Body of pancreas (tissue), 4 donors: ENCODE data around the gene CXCR6. TPM values are rescaled to one million over a fixed set of nuclear protein-coding genes. Genes with fewer than 3 reads are reported as not detected.

Experiments used
- ATAC-seq: fragments of 150-250 bp; one replicate; pipeline ENCODE4 v1.9.1; 2016
- DNase-seq, 4 donors: peaks; one replicate each; pipeline ENCODE4 v3.0.0-alpha.2; 2019
- H3K27ac ChIP-seq, 4 donors: fragments of 200-600 bp; sonication (generic); 1 replicate in 3 of 4; 2 replicates in 1 of 4; pipeline versions ENCODE4 v1.5.1 to v1.6.1; 2016 to 2019; ENCODE audit warnings: mild to moderate bottlenecking in 1 of 4, mixed read lengths in 1 of 4, moderate library complexity in 1 of 4
- H3K27me3 ChIP-seq, 2 donors: fragments of 200-600 bp; sonication (generic); one replicate each; pipeline ENCODE4 v1.6.0; 2016; ENCODE audit warnings: mild to moderate bottlenecking in 1 of 2
- H3K36me3 ChIP-seq, 2 donors: fragments of 200-600 bp; sonication (generic); replicated peaks in 1 of 2; 2 replicates each; pipeline ENCODE4 v1.5.1; 2016; ENCODE audit warnings: low read depth in 2 of 2; ENCODE audit not compliant: insufficient read depth in 1 of 2
- H3K4me1 ChIP-seq: fragments of 200-600 bp; sonication (generic); one replicate; pipeline ENCODE4 v1.6.0; 2016
- H3K4me3 ChIP-seq, 2 donors: fragments of 200-600 bp; sonication (generic); 1 replicate in 1 of 2; 2 replicates in 1 of 2; pipeline ENCODE4 v1.5.1; 2016 to 2019
- H3K9me3 ChIP-seq, 3 donors: fragments of 200-600 bp; sonication (generic); 1 replicate in 2 of 3; 2 replicates in 1 of 3; pipeline ENCODE4 v1.5.1; 2016
- POLR2A ChIP-seq, 3 donors: fragments of 450-650 bp; IDR thresholded peaks; one replicate each; pipeline ENCODE4 v1.6.1; 2016; ENCODE audit warnings: antibody characterized with exemption in 3 of 3, mild to moderate bottlenecking in 2 of 3
- WGBS, 2 donors: methylation state at CpG; one replicate each; pipeline ENCODE4 v1.1.5; 2017; 5-methylcytosine and 5-hydroxymethylcytosine counted together
- intact Hi-C: fragments of 100-400 bp; cut with DNase I; formaldehyde crosslinking; loops from one replicate; pipeline ENCODE4 v1.15.1; 2023
- total RNA-seq, 2 donors: library from RNA; depleted of rRNA; stranded (reverse); fragments of >200 nt; gene quantifications; one replicate each; pipeline ENCODE4 v1.1.0, GENCODE V29; 2016
- TF ChIP-seq, protein P1 (sequence below), 7 experiments: fragments of 450-650 bp in 4 of 7; fragments of 200-600 bp in 3 of 7; sonication (generic) in 3 of 7; IDR thresholded peaks; one replicate each; pipeline ENCODE4 v1.5.1; 2016 to 2019; ENCODE audit warnings: antibody characterized with exemption in 7 of 7

Gene CXCR6
- total RNA-seq, 2 donors from 2014 or later, result 2.9 TPM; not detected in 1

DNA sequence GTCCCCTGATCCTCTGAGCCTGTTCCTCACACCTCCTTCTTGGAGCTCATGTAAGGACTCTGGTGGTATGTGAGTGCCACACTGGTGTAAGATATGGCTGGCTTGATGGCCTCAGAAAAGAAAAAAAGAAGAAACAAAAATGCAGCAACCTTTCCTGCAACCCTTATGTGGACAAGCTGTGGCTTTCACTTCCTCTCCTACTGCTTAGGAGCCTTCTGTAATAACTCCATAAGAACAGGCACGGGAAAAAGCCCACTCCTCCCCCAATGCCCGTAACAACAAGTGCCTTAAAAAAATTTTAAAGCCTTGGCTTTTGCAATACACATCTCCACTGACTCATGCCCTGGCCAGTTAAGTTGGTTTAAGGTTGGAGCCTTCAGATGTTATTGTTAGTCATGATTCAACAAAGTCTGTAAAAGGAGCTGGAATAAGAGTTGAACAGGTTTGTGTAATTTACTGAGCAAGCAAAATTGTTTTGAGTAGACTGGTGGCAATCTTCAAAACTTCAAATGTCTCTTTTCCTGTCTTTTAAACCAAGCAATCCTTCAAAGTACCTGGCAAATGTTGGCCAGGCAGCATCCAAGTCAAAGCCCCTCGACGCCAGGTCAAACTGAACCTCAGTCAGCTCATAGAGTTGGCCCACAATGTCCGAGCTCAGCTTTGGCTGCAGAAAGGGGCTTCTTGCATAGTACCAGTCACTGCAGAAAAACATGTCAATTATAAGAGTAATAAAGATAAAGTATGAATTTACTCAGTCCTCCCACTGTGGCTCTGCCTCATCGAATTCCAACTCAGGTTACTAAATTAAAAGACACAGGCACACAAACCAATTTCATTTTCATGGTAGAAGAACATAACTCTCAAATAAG is 29.5 kb downstream of the CXCR6 start:
- Histone ChIP-seq H3K36me3 (peaks cover 8 to 23% of the 10 kb centered on the region in 2 donors), H3K27ac (peak overlapping the region in 1 of 4 donors; percentile 35), H3K4me3 (no peak overlapping the region), H3K27me3 (no peaks in the 10 kb centered on the region), H3K4me1 (no peaks in the 10 kb centered on the region), H3K9me3 (no peaks in the 10 kb centered on the region)
- intact Hi-C loops, result no loop called here
- DNase-seq, result peak in 1 of 4 donors; percentile 53
- ATAC-seq, result no peak
- no peak for TF ChIP-seq POLR2A (IDR thresholded peaks at IDR 0.05)
- TF ChIP-seq, protein P1, sequence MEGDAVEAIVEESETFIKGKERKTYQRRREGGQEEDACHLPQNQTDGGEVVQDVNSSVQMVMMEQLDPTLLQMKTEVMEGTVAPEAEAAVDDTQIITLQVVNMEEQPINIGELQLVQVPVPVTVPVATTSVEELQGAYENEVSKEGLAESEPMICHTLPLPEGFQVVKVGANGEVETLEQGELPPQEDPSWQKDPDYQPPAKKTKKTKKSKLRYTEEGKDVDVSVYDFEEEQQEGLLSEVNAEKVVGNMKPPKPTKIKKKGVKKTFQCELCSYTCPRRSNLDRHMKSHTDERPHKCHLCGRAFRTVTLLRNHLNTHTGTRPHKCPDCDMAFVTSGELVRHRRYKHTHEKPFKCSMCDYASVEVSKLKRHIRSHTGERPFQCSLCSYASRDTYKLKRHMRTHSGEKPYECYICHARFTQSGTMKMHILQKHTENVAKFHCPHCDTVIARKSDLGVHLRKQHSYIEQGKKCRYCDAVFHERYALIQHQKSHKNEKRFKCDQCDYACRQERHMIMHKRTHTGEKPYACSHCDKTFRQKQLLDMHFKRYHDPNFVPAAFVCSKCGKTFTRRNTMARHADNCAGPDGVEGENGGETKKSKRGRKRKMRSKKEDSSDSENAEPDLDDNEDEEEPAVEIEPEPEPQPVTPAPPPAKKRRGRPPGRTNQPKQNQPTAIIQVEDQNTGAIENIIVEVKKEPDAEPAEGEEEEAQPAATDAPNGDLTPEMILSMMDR (IDR thresholded peaks at IDR 0.05), result no peak
- 83 to 87% methylated on average over 6 of the region's 6 CpGs for WGBS, 2 donors

DNA sequence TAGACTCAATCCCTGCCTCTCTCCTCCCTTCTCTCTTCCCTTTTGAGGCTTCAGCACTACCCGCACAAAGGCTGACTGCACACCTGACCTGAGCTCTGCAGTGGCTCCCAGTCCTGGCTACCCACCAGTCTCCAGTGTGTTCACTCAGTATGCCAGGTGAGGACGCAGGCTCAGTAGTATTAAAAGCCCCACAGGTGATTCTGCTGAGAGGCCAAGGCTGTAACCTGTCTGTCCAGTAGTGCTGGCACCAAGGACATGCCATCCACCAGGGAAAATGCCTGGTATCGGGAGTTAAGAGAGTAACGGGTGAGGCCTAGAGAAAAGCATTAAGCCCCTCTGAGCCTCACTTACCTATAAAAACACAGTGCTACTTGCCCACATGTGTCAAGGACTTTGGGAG is 31.4 kb downstream of the CXCR6 start:
- peaks cover 0 to 12% of the 10 kb centered on the region in 2 donors for H3K36me3 ChIP-seq
- ATAC-seq, result no peak
- no peak overlapping the region for H3K4me3 ChIP-seq
- H3K27ac ChIP-seq, result no peak overlapping the region
- WGBS, 2 donors, result 65 to 91% methylated on average over 4 of the region's 4 CpGs
- H3K27me3 ChIP-seq, result no peaks in the 10 kb centered on the region
- no peaks in the 10 kb centered on the region for H3K9me3 ChIP-seq
- DNase-seq, result no peak
- TF ChIP-seq, protein P1 (IDR thresholded peaks at IDR 0.05), result no peak
- TF ChIP-seq POLR2A (IDR thresholded peaks at IDR 0.05), result no peak
- H3K4me1 ChIP-seq, result peaks cover 7% of the 10 kb centered on the region
- intact Hi-C loops, result no loop called here

DNA sequence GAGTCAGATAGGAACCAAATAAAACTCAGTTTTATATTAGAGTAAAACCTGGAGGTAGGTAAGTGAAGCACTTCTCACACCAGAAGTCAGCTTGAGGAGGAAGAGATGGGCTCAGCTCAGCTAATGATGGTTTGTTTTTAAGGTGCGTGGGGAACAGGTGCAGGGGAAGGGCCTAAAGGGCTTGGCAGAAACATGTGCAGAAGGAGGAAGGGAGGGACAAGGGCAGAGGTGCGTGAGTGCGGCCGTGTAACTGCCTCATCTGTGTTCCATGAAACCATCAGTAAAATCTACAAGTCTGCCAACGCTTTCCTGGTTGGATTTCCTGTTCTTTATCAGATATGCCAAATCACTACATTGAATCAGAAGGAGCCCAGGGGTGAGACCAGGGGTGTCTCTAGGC is 32.4 kb downstream of the CXCR6 start:
- ATAC-seq (no peak), DNase-seq (no peak)
- 73 to 87% methylated on average over 5 of the region's 5 CpGs for WGBS, 2 donors
- no peak overlapping the region for H3K27ac ChIP-seq
- intact Hi-C loops, result no loop called here
- no peak for TF ChIP-seq POLR2A (IDR thresholded peaks at IDR 0.05)
- TF ChIP-seq, protein P1 (IDR thresholded peaks at IDR 0.05), result no peak
- H3K4me1 ChIP-seq, result peaks cover 7% of the 10 kb centered on the region
- H3K4me3 ChIP-seq, result no peak overlapping the region
- H3K36me3 ChIP-seq, result peaks cover 0 to 12% of the 10 kb centered on the region in 2 donors
- no peaks in the 10 kb centered on the region for H3K9me3 ChIP-seq
- H3K27me3 ChIP-seq, result no peaks in the 10 kb centered on the region

DNA sequence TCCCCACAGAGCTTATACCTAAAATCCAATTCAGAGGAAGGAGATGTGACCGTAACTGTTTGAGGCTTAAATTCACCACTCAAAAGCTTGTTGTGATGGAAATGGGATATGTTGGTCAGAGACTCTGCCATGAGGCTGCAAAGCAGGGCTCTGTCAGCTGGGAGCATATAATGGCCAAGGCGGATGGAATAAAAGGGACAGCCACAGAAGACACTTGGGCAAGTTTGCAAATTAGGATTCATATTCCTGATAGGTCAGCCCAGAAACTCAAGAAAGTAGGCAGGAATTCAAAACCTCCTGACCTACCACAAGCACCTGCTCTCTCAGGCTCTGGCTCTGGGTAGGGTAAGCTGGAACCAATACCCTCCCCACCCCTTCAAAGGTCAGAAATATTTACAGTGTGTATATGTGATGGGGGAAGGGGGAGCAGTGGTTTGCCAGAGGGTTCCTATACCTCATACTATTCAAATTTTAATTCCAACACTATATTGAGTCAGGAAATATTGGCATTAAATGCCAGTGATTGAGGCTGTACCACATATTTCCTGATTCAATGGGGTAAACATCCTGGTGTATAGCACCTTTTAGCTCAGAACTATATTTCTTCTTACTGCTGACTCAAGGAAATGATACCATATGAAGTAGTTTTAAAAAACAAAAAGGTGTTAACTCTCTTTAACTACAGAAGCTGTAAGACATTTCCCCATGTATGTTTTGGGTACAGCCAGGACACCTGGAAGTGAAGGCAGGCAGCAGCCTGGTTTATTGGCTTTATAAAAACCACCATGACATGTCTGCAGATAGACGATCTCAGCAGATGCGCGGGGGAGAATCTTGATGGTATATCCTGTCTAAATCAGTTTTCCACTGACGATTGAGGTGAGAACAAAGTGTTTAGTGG is 33.2 kb downstream of the CXCR6 start:
- H3K4me3 ChIP-seq, result no peak overlapping the region
- intact Hi-C loops, result no loop called here
- H3K27ac ChIP-seq, result no peak overlapping the region
- DNase-seq, result no peak
- H3K4me1 ChIP-seq, result peaks cover 7% of the 10 kb centered on the region
- no peaks in the 10 kb centered on the region for H3K27me3 ChIP-seq
- peaks cover 0 to 12% of the 10 kb centered on the region in 2 donors for H3K36me3 ChIP-seq
- WGBS, 2 donors, result 87 to 88% methylated on average over 6 of the region's 6 CpGs
- no peak for ATAC-seq
- TF ChIP-seq POLR2A (IDR thresholded peaks at IDR 0.05), result no peak
- TF ChIP-seq, protein P1 (IDR thresholded peaks at IDR 0.05), result no peak
- H3K9me3 ChIP-seq, result no peaks in the 10 kb centered on the region
